ENCODE measurements around the gene CACNA1F. TPM values are rescaled to one million over a fixed set of nuclear protein-coding genes. Genes with fewer than 3 reads are reported as not detected.
A peak's percentile ranks its signal among the peaks of the same experiment; 100 is the strongest.

CACNA1F gene
- total and polyA plus RNA-seq, 9 donors, result 0.01 to 0.09 (median 0.04) TPM; not detected in 4

DNA sequence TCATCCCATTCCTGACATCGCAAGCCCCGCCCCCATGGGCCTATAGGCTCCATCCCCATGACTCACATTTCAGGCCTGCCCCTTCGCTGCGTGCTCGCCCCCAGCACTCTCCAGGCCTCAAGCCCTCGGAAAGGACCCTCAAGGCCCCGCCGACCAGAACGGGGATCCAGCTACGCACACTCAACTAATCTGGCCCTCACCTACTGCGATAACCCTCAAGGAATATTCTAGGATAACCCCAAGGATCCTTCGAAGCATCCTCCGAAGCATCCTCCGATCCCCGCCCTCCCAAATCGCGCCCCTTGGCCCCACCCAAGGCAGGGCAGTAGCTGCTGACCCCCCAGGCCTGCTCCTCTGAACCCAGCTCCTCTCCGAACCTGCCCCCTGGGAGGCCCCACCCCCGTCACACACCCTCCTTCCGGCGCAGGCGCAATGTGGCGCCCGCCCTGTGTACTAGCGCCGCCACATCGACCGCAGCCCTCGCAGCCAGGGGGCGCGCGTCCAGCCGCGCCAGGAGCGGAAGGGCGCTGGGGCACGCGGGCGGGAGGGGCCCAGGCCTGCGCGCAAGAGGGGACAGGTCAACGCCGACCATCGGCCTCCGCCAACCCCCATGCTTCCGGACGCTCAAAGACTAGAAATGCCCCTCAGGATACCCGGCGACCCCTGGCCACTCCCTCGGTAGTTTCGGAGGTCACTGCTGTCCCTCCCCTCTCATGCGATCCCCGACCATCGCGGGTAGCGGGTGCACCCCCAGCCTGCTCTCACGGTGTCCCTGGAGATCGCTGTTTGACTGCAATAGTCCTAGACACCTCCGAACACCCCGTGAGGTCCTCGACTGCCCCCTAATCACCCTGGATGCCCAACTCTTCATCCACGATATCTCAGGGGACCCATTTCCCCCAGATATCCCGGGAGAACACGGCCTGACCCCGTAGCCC lies 77.0 kb downstream of the CACNA1F start:
- 29% methylated on average over 55 of the region's 65 CpGs for WGBS (ENCODE audit: insufficient coverage)
- Histone ChIP-seq H3K4me3 (ENCODE audit: low read length) (peak overlapping the region; percentile 54), H3K36me3 (ENCODE audit: control insufficient read depth, insufficient read depth, low read length) (no peaks in the 10 kb centered on the region), H3K4me1 (ENCODE audit: control insufficient read depth, insufficient read depth, low read length) (peaks cover 7% of the 10 kb centered on the region), H3K27ac (ENCODE audit: low read length) (peak overlapping the region; percentile 99), H3K27me3 (ENCODE audit: control insufficient read depth, insufficient read depth, low read length) (no peaks in the 10 kb centered on the region), H3K9me3 (replicated peaks; ENCODE audit: control insufficient read depth, low read depth, low read length) (no peaks in the 10 kb centered on the region)
- peak; percentile 96 for DNase-seq

DNA sequence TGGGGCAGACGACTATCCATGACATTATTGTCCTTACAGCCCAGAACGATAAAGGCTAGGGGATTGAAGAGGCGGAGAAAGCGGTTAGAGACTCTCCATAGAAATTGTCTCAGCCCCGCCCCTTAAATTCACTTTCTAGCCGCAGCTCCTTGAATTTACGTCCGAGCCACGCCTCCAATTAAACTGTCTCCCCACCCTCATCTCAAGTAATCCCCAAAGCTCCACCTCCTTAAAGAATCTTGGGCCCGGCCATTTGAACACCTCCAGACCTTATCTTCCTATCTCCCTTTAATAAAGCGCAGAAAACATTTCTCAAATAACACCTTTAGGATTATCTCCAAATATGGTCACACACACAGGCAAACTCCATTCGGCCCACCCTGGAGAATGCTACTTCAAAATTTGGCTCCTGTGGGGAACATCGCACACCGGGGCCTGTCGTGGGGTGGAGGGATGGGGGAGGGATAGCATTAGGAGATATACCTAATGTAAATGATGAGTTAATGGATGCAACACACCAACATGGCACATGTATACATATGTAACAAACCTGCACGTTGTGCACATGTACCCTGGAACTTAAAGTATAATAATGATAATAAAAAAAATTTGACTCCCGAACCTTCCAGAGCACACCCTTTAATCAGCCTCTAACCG lies 77.8 kb downstream of the CACNA1F start:
- H3K4me3 ChIP-seq (ENCODE audit: low read length), result peak overlapping the region; percentile 54
- no peaks in the 10 kb centered on the region for H3K9me3 ChIP-seq (replicated peaks; ENCODE audit: control insufficient read depth, low read depth, low read length)
- no peaks in the 10 kb centered on the region for H3K27me3 ChIP-seq (ENCODE audit: control insufficient read depth, insufficient read depth, low read length)
- peak; percentile 76 for DNase-seq
- peaks cover 7% of the 10 kb centered on the region for H3K4me1 ChIP-seq (ENCODE audit: control insufficient read depth, insufficient read depth, low read length)
- peak overlapping the region; percentile 99 for H3K27ac ChIP-seq (ENCODE audit: low read length)
- WGBS (ENCODE audit: insufficient coverage), result 36% methylated on average over 8 of the region's 18 CpGs
- H3K36me3 ChIP-seq (ENCODE audit: control insufficient read depth, insufficient read depth, low read length), result no peaks in the 10 kb centered on the region

Other genes starting within 250 kb of the CACNA1F start
- 9.9 TPM for gene GRIPAP1, start 231.1 kb downstream of the CACNA1F start, total RNA-seq
- 10 to 100 TPM; 18.0 to 26.0 (median 22.3) TPM for gene GRIPAP1, start 231.1 kb downstream of the CACNA1F start, polyA plus RNA-seq (ENCODE audit: insufficient read depth in 1 of 8, insufficient read length in 8 of 8, low replicate concordance in 1 of 8)
- gene TFE3, start 190.0 kb downstream of the CACNA1F start, total RNA-seq, result 10.8 TPM
- gene TFE3, start 190.0 kb downstream of the CACNA1F start, polyA plus RNA-seq (ENCODE audit: insufficient read depth in 1 of 8, insufficient read length in 8 of 8, low replicate concordance in 1 of 8), result 10 to 100 TPM; 20.5 to 27.3 (median 21.4) TPM
- gene CCDC120, start 174.3 kb downstream of the CACNA1F start, total RNA-seq, result 0.98 TPM
- 1 to 10 TPM; 3.3 to 6.0 (median 4.1) TPM for gene CCDC120, start 174.3 kb downstream of the CACNA1F start, polyA plus RNA-seq (ENCODE audit: insufficient read depth in 1 of 8, insufficient read length in 8 of 8, low replicate concordance in 1 of 8)
- gene PRAF2, start 159.3 kb downstream of the CACNA1F start, total RNA-seq, result 4.2 TPM
- 10 to 100 TPM; 19.3 to 29.8 (median 23.0) TPM for gene PRAF2, start 159.3 kb downstream of the CACNA1F start, polyA plus RNA-seq (ENCODE audit: insufficient read depth in 1 of 8, insufficient read length in 8 of 8, low replicate concordance in 1 of 8)
- gene WDR45, start 153.5 kb downstream of the CACNA1F start, total RNA-seq, result 25.5 TPM
- gene WDR45, start 153.5 kb downstream of the CACNA1F start, polyA plus RNA-seq (ENCODE audit: insufficient read depth in 1 of 8, insufficient read length in 8 of 8, low replicate concordance in 1 of 8), result 10 to 100 TPM; 34.1 to 39.1 (median 36.6) TPM
- 20.7 TPM for gene GPKOW, start 109.6 kb downstream of the CACNA1F start, total RNA-seq
- 10 to 100 TPM; 18.3 to 19.6 (median 19.0) TPM for gene GPKOW, start 109.6 kb downstream of the CACNA1F start, polyA plus RNA-seq (ENCODE audit: insufficient read depth in 1 of 8, insufficient read length in 8 of 8, low replicate concordance in 1 of 8)
- gene MAGIX, start 70.6 kb downstream of the CACNA1F start, total RNA-seq, result 2.6 TPM
- gene MAGIX, start 70.6 kb downstream of the CACNA1F start, polyA plus RNA-seq (ENCODE audit: insufficient read depth in 1 of 8, insufficient read length in 8 of 8, low replicate concordance in 1 of 8), result 1 to 10 TPM; 1.6 to 2.1 (median 1.7) TPM
- gene PLP2, start 61.4 kb downstream of the CACNA1F start, total RNA-seq, result 59.0 TPM
- 100 to 1,000 TPM in 5 of 8 donors, 10 to 100 TPM in 3; 79.1 to 166 (median 119) TPM for gene PLP2, start 61.4 kb downstream of the CACNA1F start, polyA plus RNA-seq (ENCODE audit: insufficient read depth in 1 of 8, insufficient read length in 8 of 8, low replicate concordance in 1 of 8)
- 1.9 TPM for gene PRICKLE3, start 47.0 kb downstream of the CACNA1F start, total RNA-seq
- 1 to 10 TPM; 2.7 to 5.3 (median 3.9) TPM for gene PRICKLE3, start 47.0 kb downstream of the CACNA1F start, polyA plus RNA-seq (ENCODE audit: insufficient read depth in 1 of 8, insufficient read length in 8 of 8, low replicate concordance in 1 of 8)
- gene SYP, start 33.1 kb downstream of the CACNA1F start, total RNA-seq, result 1.2 TPM
- gene SYP, start 33.1 kb downstream of the CACNA1F start, polyA plus RNA-seq (ENCODE audit: insufficient read depth in 1 of 8, insufficient read length in 8 of 8, low replicate concordance in 1 of 8), result 1 to 10 TPM; 1.1 to 2.0 (median 1.3) TPM
- 5.3 TPM for gene CCDC22, start 2.1 kb upstream of the CACNA1F start, total RNA-seq
- 10 to 100 TPM; 10.8 to 15.8 (median 12.6) TPM for gene CCDC22, start 2.1 kb upstream of the CACNA1F start, polyA plus RNA-seq (ENCODE audit: insufficient read depth in 1 of 8, insufficient read length in 8 of 8, low replicate concordance in 1 of 8)
- gene FOXP3, start 31.4 kb upstream of the CACNA1F start, total RNA-seq, result 0.04 TPM
- gene FOXP3, start 31.4 kb upstream of the CACNA1F start, polyA plus RNA-seq (ENCODE audit: insufficient read depth in 1 of 8, insufficient read length in 8 of 8, low replicate concordance in 1 of 8), result under 1 TPM; 0.24 to 0.68 (median 0.54) TPM
- gene PPP1R3F, start 36.5 kb upstream of the CACNA1F start, total RNA-seq, result 5.5 TPM
- 1 to 10 TPM; 6.1 to 9.0 (median 7.5) TPM for gene PPP1R3F, start 36.5 kb upstream of the CACNA1F start, polyA plus RNA-seq (ENCODE audit: insufficient read depth in 1 of 8, insufficient read length in 8 of 8, low replicate concordance in 1 of 8)
- gene GAGE10, start 70.3 kb upstream of the CACNA1F start, total RNA-seq, result not detected
- gene GAGE10, start 70.3 kb upstream of the CACNA1F start, polyA plus RNA-seq (ENCODE audit: insufficient read depth in 1 of 8, insufficient read length in 8 of 8, low replicate concordance in 1 of 8), result not detected
- not detected for gene GAGE12J, start 88.7 kb upstream of the CACNA1F start, total RNA-seq
- gene GAGE12J, start 88.7 kb upstream of the CACNA1F start, polyA plus RNA-seq (ENCODE audit: insufficient read depth in 1 of 8, insufficient read length in 8 of 8, low replicate concordance in 1 of 8), result not detected
- gene GAGE13, start 98.2 kb upstream of the CACNA1F start, total RNA-seq, result not detected
- not detected for gene GAGE13, start 98.2 kb upstream of the CACNA1F start, polyA plus RNA-seq (ENCODE audit: insufficient read depth in 1 of 8, insufficient read length in 8 of 8, low replicate concordance in 1 of 8)

Data from muscle of leg (tissue), 11 donors.